GM18909 (cell line): ENCODE measurements around the gene CHI3L1.

Source experiments
- ATAC-seq: cut with Tn5 transposase; IDR thresholded peaks from one replicate; pipeline ENCODE4 v1.9.1; 2021; ENCODE audit warnings: mild to moderate bottlenecking; ENCODE audit not compliant: unreplicated experiment, poor library complexity

CHI3L1 gene

DNA sequence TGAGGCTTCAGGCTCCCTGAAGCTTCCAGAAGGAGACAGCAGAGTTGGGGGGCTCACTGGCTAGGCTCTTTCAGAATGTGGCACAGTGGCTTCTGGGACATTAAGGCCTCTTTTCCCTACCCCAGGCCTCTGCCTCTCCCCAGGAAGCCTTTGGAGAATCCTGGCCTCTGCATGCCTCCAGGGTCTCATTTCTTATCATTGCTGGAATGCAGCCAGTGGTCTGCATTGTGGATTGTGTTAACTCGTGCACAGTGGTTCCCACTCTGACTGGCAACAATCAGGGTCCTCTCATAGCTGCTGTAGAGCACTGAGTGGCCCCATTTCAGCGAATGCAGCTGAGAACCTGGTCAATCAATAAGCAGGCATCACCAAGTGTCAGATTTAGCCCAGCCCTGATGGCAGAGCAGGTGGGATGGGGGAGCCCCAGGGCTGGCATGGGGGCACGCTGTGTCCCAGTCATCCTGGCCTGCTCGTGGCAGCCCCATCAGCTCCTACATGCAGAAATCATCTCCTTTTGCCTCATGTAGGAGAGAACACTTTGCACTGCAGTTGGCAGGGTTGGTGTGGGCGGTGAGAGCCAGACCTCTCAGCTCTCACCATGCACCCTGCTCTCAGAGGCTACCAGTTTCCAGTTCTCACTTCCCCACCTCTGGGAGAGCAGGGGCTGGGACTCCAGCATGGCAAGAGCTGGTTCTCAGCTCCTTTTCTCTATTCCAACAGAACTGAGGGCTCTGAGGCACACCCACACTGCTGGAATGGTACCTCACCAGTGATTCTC, 45.6 kb downstream of the CHI3L1 start:
- no peak for ATAC-seq

DNA sequence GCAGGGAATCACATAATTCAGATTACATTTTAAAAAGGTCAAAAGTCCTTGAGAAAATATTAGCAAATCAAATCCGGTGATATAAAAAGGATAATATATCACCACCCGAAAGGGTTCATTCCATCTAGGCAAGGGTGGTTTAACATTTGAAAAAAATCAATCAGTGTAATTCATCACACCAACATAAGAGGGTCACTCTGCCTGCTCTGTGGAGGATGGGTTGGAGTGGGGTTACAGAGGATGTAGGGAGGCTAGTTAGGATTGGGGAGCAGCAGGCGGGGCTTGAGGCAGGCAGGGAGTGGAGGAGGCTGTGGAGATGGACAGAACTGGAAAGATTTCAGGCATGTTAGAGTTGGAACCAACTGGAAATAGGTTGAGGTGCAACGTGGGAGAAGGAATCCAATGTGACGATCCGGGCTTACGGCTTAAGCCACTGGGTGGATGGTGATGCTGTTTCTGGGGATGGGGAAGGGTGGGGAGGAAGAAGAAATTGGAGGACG, 46.5 kb downstream of the CHI3L1 start:
- no peak for ATAC-seq

DNA sequence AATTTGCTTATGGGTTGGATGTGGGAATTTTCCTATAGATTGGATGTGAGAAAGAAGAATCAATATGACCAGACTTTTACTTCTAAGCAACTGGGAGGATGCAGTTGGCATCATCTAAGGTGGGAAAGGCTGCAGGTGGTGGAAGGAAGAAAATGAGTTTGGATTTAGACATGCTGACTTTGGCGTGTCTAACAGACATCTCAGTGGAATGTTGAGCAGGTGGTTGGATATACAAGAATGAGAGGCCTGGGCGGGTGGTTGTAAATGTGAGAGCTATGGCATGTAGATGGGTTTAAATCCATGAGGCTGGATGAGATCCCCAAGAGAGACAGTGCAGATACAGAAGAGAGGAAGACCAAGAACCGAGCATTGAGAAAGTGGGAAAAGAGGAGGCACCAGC, 48.4 kb downstream of the CHI3L1 start:
- ATAC-seq: no peak

DNA sequence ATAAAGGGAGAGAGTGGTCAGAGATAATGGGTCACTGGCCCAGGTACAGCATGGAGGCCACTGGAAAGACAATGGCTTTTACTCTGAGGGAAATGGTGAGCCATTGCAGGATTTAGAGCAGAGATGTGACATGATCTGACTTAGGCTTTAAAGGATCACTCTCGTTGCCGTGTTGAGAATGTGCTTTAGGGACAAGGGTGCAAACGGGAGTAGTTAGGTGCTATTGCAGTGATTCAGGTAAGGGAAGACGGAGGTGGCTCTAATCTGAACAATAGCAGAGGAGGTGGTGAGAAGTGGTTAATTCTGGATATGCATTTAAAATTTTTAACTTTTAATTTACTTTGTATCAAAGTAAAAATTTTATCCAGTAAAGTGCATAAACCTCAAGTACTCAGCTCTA, 49.2 kb downstream of the CHI3L1 start:
- ATAC-seq: no peak

DNA sequence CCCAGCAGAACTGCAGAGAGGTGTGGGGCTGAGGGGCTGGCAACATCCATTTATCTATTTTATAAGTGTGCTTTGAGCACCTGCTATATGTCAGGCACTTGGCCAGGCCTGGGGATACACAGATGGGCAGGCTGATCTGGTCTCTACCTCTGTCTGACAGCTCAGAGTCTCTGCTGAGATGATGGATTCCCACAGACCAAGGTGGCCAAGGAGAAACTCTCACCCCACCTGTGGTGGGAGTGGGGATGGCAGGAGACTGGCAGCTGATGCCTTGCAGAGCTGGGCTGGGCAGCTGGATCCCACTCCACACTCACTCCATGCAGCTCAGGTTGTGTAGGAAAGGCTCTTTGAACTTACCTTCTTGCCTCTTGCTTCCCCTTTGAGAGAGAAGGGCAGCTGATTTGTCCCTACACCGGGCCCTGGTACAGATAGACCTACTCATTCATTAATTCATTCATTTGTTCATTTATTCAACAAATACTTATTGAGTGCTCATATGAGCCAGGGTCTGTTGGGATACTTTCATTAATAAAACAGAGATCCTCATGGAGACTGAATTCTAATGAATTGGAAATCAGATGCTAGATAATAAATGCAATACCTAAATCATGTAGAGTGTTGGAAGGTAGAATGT, 50.0 kb downstream of the CHI3L1 start:
- ATAC-seq: no peak

DNA sequence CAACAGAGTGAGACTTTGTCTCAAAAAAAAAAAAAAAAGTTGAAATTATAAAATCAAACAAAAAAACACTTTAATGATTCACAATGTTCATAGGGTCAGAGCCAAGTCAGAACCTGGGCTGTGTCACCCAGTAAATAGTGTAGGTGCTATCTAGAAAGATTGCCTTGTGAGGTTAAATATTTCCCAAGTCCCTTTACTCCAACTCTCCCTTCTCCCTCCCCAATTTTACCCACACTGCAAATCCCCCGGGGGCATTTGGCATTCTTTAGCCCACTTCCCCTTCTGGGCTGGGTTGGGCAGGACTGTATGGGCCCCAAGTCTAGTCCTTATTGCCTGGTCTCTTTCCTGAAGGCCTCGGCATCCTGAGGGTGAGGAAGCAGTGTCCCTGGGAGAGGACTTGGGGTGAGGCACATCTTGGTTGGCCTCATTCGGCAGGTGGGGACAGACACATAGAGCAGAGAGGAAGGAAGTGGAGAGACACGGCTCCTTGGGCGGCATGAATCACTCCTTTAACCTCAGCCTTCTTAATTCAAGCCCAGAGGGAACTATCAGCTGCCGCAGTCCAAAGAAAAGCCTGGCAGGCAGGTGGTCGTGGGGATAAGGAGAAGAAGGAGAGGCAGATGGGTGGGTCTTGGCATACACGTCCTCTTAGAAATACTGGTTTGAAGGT, 50.7 kb downstream of the CHI3L1 start:
- no peak for ATAC-seq

DNA sequence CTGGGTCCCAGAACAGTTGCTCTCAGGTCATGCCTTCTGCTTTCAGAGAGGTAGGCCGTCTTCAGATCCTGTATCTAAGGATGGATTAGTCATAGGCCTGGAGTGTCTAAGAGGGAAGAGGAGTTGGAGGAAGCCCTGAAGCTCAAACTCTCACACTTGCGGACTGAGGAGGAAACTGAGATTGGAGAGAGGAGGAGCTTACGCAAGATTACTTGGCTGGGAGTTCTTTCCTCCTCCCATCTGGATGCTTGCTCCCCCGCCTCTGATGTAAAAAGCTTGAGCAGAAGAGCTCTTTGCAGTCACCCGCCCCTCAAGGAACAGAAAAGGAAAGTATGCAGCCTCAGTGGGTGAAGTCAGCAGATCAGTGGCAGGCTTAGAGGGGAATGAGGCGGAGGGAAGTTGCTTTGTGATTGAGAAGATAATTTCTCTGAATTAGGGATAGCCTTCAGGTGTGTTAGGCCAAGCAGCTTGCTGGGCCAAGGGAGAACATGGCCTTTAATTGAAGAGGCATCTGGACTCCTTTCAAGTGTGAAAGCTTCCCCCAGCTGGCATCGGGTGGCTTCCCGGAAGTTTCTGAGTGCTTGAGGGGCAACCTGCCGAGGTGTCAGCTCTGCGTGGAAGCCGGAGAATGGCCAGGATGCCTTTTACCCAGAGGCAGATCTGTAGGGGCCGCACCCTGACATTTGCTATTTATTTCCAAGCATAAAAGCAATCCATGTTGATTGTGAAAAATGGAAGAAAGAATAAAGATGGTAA, 52.4 kb downstream of the CHI3L1 start:
- ATAC-seq: no peak

DNA sequence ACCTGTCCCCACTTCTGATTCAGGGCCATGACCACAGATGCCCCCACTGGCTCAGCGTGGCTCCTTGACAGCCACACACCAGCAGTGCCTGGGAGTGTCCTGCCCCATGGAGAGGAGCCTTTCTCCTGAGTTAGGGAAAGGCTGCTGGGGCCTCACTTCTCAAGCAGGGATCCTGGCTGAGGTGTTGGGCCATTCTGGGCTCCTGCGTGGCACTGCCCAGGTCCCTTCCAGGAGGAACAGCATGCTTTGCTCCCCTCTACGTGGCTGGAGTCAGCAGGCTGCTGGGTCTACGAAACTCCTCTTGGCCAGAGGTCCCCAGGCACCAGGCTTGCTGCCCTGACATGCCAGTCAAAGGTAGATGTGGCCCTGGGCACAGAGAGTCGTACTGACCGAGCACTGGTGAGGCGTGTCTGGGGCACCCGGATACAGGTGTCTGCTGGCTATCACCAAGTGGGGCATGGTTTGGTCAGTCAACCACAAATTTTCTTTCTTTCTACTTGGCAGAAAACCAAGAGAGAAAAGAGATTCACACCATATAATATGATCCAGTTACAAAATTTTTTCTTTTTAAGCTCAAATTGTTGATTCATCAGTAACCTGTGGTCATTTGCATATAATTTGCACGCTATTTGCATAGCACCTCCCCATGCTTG, 54.8 kb downstream of the CHI3L1 start:
- no peak for ATAC-seq

DNA sequence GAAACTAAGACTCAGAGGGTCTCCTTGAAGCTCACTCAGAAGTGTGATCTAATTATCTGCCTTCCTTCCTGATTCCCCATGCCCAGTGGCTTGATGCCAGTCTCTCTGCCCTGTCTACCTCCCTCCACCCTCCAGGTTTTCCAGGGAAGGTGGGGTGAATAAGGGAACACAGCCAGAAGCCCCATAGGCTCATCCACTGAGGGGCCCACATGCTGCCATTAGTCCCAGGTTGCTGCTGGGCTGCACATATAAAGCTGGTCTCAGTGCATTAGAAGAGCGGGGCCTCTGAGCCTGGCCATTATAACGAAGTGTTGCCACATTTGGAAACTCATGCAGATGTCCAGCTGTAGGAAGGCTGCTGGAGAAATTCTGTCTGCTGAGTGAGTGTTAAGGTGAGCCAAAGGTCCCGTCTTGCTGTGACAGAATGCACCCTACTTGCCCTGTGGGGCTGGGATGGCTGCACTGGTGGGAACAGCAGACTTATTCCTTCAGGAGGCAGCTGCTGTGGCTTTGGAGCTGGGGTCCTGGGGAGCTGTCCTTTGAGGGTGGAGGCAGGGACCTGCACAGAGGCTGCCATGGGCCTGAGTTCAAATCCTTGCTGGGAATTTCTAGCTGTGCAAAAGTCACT, 56.0 kb downstream of the CHI3L1 start:
- ATAC-seq: no peak

DNA sequence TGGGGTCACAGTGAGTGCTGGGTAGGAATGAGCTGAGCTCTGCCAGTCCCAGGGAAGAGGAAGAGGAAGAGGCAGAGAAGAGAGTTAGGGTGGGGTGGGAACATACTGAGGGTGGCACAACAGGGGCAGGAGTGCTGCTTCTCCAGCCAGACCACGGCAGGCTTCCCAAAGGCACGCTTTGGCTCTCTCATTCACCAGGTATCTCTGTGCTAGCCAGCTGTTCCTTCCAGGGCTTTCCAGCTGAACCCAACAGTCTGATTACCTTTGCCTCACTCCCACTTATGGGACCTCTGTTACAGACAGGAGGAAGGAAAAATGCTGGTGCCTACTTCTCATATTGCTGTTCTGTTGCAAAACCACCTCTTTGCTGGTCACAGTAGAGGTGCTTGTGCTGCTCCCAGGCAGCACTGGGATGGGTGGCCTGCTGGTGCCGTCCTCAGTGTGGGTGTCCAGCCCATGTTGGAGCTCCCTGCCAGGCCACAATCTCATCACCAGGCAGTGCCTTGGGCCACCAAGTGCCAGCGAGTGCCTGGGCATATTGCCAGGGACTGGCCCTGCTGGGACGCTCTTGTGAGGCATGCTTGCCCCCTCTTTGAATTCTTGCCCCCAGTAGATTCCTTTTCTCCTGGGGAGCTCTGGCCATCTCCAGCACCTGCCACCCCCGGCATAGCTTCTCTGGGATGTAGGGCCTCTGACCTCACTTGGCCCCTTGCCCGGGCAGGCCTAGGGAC, 56.8 kb downstream of the CHI3L1 start:
- ATAC-seq: no peak
